GM19351 (cell line): ENCODE data around the gene KRTAP3-2.

Experiments
- ATAC-seq: cut with Tn5 transposase; IDR thresholded peaks from one replicate; pipeline ENCODE4 v1.9.1; 2021; ENCODE audit warnings: mild to moderate bottlenecking, moderate library complexity; ENCODE audit not compliant: unreplicated experiment

The KRTAP3-2 gene

DNA sequence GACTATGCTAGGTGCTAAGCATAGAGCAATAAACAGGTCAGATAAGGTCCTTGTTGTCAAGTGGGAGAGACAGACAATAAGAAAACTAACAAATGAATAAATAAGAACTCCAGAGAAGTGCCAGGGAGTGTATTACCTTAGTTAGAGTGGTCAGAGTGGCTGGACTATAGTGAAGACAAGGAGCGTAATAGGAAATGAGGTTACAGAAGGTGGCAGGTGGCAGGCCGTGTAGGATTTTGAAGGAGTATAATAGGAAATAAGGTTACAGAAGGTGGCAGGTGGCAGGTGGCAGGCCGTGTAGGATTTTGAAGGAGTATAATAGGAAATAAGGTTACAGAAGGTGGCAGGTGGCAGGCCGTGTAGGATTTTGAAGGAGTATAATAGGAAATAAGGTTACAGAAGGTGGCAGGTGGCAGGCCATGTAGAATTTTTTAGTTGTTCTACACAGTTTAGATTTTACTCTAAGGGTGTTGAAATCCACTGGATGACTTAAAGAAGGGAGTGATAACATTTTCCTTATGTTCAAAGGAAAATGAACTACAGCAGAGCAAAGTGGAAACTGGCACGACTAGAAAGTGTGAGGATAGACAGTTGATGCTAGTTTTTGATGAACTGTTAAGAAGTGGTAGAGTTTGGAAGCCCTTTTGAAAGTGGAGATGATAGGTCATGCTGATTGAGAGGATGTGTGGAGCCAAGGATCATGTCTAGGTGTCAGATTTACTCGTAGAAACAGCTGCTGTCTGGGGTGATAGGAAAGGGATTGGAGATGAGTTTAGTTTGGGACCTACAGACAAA is 12.8 kb upstream of the KRTAP3-2 start:
- no peak for ATAC-seq

DNA sequence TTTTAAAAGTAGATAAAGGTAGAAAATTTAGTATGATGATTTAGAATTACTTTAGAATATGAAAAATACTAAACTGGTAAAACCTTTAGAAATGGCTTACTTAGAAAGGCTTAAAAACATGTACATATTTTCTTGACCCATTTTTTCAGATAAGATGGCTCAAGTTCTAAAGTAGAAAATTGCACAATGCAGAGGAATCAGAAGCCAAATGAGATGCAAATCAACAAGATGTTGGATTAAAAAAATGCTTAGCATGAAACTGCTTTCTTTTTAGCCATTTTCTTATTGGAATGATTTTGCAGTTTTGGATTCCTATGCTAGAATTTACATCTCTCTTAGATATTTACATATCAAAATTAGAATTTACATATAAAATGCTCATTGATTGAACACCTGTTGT is 10.7 kb upstream of the KRTAP3-2 start:
- ATAC-seq = no peak

DNA sequence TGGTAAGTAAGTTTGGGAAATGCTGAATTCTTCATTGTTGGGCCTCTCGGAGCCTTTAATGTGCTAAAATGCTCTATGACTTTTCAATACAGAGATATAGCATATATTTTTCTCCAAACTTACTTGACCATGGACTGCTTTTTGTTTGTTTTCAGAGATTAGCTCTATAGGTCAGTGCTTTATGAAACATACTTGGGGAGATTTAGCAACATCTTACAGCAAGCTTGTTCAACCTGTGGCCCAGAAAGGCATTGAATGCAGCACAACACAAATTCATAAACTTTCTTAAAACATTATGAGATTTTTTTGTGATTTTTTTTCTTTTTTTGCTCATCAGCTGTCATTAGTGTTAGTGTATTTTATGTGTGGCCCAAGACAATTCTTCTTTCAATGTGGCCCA is 10.2 kb upstream of the KRTAP3-2 start:
- no peak for ATAC-seq

DNA sequence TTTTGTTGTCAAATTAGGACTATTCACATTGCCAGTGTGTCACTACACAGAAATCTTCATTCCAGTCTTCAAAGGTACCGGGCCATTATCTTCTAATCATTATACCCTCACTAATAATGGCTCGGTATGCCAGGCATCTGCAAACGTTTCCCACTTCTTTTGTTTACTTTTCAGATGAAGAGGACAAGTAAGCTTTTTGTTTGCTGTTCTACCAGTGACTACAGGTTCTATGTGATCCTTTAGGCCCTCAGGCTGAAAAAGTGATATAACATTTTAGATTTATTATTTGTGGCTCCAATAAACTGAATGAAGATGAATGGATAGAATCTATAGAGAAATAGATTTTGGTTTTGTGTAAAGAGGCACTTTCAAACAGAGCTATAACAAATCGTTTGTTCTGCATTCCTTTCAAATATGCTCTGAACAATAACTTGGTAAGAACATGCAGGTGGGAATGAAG is 9.6 kb upstream of the KRTAP3-2 start:
- ATAC-seq = no peak

DNA sequence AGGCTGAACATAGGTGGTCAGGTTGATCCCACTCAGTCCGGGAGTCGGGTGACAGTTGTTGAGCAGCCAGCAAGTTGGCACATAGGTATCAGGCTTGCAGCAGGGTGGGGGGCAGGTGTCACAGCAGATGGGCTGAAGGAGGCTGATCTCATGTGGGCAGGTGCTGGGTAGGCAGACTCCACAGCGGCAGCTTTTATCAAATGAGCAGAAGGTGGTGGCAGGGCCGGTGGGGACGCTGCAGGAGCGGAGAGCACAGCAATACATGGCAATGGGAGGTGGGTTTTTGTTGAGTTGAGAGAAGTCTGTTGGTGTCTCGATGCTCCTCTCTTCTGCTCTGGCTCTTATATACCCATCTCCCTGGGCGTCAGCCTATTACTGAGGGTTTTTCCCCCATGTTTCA is 9.1 kb upstream of the KRTAP3-2 start, which contains the start of gene KRTAP3-1:
TSS of gene KRTAP3-1 (minus strand) at position 318 of the 400 bp plus-strand sequence. CDS start at position 264, 54 bp downstream.
- no peak for ATAC-seq

DNA sequence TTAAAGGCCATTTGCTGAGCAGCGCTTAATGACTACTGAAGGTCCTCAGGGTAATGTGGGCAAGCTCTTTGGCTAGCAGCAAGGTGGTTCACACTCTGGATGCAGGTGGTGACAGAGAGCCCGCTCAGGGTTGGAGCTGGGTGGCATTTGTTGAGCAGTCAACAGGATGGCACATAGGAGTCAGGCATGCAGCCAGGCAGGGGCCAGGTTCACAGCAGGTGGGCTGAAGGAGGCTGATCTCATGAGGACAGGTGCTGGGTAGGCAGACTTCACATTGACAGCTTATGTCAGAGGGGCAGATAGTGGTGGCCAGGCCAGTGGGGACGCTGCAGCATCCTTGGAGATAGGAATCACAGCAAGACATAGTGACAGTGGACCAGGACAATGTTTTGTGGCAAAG is 4.7 kb upstream of the KRTAP3-2 start:
- ATAC-seq = no peak

DNA sequence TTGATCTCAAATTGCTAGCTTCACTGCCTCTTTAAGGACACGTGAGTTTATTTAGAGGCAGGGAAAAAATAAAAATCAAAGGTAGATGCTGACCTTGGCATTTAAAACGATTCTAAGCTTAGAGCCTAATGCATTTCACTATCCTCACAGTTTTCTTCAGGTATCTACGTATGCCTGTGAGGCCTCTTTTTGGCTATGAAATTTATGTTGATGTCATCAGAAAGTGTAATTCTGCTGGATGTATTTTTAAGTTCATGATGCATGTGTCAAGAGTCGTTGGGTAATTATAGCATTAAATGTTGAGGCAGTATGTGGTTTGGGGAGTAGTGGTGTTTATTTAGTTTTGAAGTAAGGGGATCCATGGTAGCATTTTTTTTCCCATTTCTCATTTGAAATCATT is 4.2 kb upstream of the KRTAP3-2 start:
- ATAC-seq = no peak

DNA sequence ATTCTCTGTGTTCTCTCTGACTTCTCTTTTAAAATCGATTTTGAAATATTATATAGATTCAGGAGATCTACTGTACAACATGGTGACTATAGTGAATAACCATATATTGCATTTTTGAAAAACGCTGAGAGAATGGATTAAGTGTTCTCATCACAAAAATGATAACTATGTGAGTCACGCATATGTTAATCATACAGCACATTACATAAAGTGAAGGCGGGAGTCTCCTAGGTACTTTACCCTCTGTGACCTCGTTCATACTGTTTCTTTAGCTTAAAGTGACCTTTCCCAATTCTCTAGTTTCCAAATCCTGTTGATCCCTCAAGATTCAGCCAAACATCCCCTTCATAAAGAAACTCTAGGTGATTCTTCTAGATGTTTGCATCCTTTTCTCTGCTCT is 3.1 kb upstream of the KRTAP3-2 start:
- no peak for ATAC-seq

DNA sequence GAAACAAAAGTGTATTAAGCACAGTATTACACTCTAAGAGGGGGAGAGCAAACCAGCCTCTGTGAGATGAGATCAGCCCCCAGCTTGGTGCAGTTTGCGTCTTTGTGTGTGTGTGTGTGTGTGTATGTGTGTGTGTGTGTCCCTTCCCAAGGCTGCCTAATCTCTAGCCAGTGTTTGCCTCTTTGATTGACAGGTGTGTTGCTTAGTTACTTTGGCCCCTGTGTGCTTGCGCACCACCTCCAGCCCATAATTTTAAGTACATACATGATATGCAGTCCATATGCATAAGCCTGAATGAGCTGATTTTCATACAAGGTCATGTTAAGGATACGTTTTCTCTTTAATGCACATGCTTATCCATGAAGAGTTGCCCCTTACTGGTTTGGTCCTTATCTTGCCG is 2.1 kb upstream of the KRTAP3-2 start:
- ATAC-seq = no peak

DNA sequence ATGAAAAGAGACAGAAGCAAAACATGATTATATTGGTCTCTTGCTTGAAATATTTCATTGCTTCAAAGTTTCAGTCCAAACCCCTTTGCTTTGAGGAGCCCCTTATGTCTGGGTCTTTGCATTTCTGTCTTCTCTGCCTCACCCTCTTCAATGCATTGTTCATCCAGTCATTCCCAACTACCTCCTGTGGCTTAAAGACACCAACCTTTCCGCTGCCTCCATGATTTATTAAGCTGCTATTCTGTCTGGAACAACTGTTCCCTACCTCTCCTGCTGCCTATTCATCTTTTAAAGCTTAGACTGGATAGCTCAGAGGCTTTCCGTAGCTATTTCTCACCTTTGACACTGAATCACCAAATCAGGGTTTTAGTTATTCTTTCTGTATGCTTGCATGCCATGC is 2.3 kb downstream of the KRTAP3-2 start:
- no peak for ATAC-seq

DNA sequence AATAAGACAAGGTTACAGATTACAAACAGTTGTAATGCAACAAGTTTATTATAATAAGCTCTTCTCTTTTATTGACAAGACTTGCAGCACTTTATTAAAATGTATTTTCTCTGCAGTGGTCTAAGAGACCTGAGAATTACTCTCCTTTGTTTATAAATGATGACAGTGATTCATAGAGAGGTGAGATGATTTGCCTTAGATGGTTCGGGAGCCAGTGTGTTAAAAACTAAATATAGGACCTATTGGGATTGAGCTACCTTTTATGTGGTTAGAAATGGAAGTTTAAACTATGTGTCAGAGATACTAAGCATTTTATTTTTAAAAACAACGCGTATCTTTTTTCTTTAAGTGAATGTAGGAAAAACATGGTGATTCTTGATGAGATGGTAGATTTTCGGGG is 2.9 kb downstream of the KRTAP3-2 start:
- no peak for ATAC-seq

DNA sequence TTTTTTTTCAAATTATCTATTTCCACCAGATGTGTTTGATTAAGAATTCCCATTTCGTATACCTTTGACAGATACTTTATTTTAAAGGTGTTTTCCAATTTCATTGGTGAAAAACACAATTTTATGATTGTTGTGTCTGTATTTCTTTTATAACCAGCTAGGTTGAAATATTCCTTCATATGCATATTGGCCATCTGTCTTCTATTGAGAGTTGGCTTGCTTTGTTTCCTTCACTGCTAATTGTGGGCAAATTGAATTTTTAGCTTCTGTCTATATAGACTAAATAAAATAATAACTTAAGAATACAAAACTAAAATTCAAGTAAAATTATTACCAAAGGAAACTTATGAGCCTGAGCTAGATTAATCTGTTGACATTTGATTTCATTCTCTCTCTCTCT is 4.6 kb downstream of the KRTAP3-2 start:
- no peak for ATAC-seq

DNA sequence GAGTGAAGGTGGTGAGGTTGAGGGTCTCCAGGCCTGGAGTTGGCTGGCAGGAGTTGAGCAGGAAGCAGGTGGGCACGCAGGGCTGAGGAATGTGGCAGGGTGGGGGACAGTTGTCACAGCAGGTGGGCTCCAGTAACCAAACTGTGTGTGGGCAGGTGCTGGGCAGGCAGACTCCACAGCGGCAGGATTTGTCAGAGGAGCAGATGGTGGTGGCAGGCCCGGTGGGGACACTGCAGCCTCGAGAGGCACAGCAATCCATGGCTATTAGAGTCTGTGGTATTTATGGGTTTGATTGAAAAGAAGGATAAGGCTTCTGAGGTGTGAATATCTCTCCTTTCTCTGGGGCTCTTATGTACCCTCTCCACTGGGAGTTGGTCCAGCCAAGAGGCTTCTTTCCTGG is 5.9 kb downstream of the KRTAP3-2 start, which contains the start of gene KRTAP3-3:
TSS of gene KRTAP3-3 (minus strand) at position 326 of the 400 bp plus-strand sequence. CDS start at position 259, 67 bp downstream.
- ATAC-seq = no peak

DNA sequence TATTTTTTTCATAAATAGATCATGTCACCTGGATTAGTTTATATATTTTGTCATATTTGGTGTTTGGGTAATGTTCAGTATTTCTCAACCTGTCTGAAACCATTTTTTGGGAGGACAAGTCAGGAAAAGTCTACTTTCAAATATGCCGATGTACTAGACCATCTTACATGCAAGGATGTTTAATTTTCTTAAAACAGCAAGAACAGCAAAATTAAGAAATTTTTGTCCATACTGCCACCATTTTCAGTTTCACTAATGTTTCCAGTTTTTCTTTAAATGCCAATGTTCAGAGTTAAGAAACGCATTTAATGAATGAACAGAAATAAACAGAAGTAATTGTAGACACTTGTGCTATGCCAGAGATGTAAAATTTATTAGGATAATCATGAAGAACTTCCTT is 6.6 kb downstream of the KRTAP3-2 start:
- no peak for ATAC-seq

DNA sequence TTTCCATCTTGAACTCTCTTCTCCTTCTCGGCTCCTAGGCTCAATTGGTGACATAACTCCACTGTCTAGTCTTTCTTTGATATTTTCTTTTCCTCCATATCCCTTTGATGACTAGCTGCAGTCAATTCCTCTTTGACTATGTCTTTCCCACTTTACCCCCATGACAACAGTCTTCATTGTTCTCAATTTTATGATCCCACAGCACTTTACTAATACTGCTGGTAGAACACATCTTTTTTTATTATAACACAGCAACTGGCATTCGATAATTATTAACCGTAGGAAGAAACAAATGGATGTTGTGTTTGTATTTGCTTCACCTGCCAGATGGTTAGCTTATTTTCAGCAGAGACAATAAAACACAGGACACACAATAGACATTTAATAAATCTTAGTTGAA is 7.0 kb downstream of the KRTAP3-2 start:
- ATAC-seq = no peak

DNA sequence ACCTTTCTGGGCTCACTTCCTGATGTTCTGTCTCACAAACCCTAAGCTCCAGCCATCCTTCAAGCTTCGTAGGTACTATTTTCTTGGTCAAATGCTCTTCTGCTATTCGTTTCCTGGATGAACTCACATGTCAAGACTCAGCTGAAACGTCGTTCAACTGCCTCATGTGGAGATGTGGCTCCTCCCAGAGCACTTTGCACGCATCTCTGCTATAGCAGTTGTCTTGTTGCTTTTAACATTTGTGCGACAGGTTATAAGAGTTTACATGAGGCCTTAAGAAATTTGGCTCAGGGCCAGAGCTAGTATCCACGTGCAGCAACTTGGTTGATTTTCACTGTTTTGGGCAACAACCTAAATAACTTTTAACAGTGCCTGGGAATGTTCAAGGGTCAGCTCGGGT is 12.8 kb downstream of the KRTAP3-2 start:
- no peak for ATAC-seq

DNA sequence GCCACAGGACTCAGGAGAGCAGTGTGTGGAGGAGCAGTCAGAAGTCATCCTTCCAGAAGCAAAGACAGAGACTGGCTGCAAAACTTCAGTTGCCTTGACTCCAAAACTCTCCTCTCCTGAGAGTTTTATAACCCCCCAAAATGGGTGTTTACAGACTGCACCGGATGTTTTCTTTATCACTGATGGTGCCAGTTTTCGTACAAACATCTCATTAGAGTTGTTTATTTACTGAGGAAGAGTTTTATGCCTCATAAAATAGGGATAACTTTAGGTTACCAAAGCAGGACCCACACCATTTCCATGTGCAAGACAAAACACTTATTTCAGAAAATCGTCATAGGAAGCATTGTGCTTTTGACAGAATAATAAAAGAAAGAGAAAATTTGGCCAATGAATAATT is 15.5 kb downstream of the KRTAP3-2 start, which contains the start of gene KRT40:
TSS of gene KRT40 (minus strand) at position 101 of the 400 bp plus-strand sequence. CDS start at position 48, 53 bp downstream.
- ATAC-seq = no peak

DNA sequence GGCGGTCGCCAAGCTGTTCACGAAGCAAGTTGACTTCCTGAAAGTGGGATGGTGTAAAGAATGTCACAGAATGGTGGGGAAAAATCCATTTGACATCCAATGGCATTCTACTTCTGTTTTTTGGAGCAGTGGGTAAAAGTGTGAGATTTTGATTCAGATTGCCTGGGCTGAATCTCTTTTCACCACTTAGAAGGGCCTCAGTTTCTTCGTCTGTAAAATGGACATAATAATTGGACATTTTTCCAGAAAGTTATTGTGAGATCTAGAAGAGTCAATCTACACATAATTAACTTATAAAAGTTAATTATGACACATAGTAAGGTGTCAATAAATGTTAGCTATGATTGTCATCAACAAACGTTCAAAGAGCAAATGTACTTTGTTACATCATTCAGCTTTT is 18.6 kb downstream of the KRTAP3-2 start:
- ATAC-seq = no peak

DNA sequence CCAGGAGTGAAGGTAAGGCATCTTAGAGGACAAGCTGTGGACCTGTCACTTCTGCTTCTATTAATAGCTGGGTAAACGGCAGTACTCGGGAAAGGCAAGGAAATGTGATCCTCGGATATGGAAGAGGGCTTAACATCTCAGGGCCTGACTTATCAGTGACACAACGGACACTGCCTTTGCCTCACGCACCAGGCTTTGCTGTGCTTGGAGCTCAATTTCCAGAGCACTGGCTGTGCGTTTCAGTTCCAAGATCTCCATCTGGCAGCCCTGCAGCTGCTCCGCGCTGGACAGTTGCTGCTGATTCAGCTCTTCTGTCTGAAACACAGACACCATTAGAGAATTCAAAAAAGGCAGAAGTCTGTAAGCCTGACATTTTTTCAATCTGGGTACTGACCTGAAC is 19.1 kb downstream of the KRTAP3-2 start:
- ATAC-seq = no peak

DNA sequence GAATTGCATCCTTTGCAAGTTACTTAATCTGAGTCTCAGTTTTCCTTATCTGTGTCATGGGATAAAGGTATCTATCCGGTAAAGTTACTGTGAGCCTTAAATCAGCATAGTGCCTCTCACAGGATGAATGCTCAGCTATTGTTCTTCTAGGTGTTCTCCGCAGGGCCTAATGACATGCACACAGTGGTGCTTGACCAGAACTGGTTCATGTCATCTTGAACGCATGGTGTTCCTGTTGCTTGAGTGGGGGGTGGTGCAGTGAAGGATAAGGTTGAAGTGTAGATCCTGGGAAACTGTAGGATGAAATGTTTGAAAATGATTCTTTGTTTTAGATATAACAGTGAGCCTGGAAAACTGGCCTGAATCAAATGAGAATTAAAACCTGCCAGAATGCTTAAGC is 19.6 kb downstream of the KRTAP3-2 start:
- ATAC-seq = no peak

DNA sequence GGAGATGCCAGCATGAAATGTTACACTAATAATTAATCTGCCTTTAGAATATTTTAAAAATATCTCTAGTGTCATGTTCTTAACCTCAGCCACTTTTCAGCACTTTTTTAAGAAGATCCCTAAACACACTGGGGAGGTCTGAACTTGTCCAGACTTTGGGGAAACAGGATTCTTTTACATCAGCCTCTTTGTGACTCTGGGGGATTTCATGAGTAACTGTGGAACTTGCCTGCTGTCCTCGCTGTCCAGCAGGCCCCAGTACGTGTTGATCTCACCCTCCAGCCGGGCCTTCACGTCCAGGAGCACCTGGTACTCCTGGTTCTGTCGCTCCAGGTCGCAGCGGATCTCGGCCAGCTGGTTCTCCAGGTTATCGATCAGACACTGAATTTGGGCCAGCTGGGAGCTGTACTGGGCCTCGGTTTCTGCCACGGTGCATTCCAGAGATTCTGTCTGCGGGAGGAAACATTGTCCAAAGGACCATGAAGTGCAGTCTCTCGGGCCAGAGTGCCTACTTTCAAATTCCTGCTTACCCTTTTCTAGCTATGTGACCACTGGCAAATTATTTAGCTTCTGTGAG is 21.0 kb downstream of the KRTAP3-2 start:
- no peak for ATAC-seq

DNA sequence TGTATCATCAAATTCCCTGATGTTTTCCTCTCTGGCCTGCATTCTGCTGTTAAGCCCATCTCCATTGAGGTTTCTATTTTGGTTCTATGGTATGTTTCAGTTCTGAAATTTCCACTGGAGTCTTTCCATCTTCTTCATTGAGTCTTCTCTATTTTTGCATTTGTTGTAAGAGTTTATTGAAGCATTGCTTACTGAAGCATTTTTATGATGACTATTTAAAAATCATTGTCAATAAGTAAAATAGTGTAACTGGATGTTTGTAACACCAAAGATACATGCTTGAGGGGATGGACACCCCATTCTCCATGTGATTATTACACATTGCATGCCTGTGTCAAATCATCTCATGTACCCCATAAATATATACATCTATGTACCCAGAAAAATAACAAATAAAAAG is 24.2 kb downstream of the KRTAP3-2 start:
- no peak for ATAC-seq
